GM21717 (cell line): ENCODE data around the gene TBKBP1.

Source experiments
- ATAC-seq: cut with Tn5 transposase; IDR thresholded peaks from one replicate; pipeline ENCODE4 v1.9.1; 2021; ENCODE audit warnings: mild to moderate bottlenecking, moderate library complexity; ENCODE audit not compliant: unreplicated experiment

The TBKBP1 gene

GRCh38 chr17:47698749-47699535 is 5.0 kb downstream of the TBKBP1 start:
- ATAC-seq = no peak

GRCh38 chr17:47699536-47699840 is 5.5 kb downstream of the TBKBP1 start:
- no peak for ATAC-seq

GRCh38 chr17:47700471-47701449 is 6.8 kb downstream of the TBKBP1 start:
- no peak for ATAC-seq

GRCh38 chr17:47701608-47702007 is 7.6 kb downstream of the TBKBP1 start:
- no peak for ATAC-seq

GRCh38 chr17:47702391-47702995 is 8.5 kb downstream of the TBKBP1 start:
- ATAC-seq = no peak

GRCh38 chr17:47703191-47703591 is 9.2 kb downstream of the TBKBP1 start:
- no peak for ATAC-seq

- ATAC-seq = no peak
Measured at GRCh38 chr17:47703671-47704070, 9.7 kb downstream of the TBKBP1 start.

GRCh38 chr17:47704116-47704515 is 10.2 kb downstream of the TBKBP1 start:
- no peak for ATAC-seq

GRCh38 chr17:47704736-47705135 is 10.8 kb downstream of the TBKBP1 start:
- ATAC-seq = no peak

GRCh38 chr17:47705536-47706530 is 11.9 kb downstream of the TBKBP1 start:
- no peak for ATAC-seq

GRCh38 chr17:47707056-47707804 is 13.3 kb downstream of the TBKBP1 start:
- no peak for ATAC-seq

- ATAC-seq = no peak
Measured at GRCh38 chr17:47707884-47708283, 13.9 kb downstream of the TBKBP1 start.

GRCh38 chr17:47708312-47708863 is 14.4 kb downstream of the TBKBP1 start:
- ATAC-seq = no peak

- no peak for ATAC-seq
Measured at GRCh38 chr17:47708864-47709541, 15.0 kb downstream of the TBKBP1 start.

GRCh38 chr17:47709594-47709993 is 15.6 kb downstream of the TBKBP1 start:
- no peak for ATAC-seq

- ATAC-seq = no peak
Measured at GRCh38 chr17:47711366-47712099, 17.6 kb downstream of the TBKBP1 start.

- ATAC-seq = no peak
Measured at GRCh38 chr17:47712330-47713023, 18.5 kb downstream of the TBKBP1 start.
